ENCODE data around the gene DSCAML1.

The DSCAML1 gene

GRCh38 chr11:117796872-117797529 is at the start of gene DSCAML1:
Gene DSCAML1, minus strand, starts transcription at chr11:117797216. Its CDS starts 137 bp downstream, at chr11:117797079.
- peak; percentile 67 for DNase-seq

GRCh38 chr11:117843666-117844484 is 46.9 kb upstream of the DSCAML1 start:
- peak; percentile 75 for DNase-seq

GRCh38 chr11:117842131-117842941 is 45.3 kb upstream of the DSCAML1 start:
- DNase-seq, result no peak

- DNase-seq, result no peak
Measured at GRCh38 chr11:117841551-117842031, 44.6 kb upstream of the DSCAML1 start.

- DNase-seq, result no peak
Measured at GRCh38 chr11:117840881-117841550, 44.0 kb upstream of the DSCAML1 start.

GRCh38 chr11:117839936-117840813 is 43.2 kb upstream of the DSCAML1 start:
- no peak for DNase-seq

- no peak for DNase-seq
Measured at GRCh38 chr11:117839380-117839881, 42.4 kb upstream of the DSCAML1 start.

GRCh38 chr11:117838901-117839300 is 41.9 kb upstream of the DSCAML1 start:
- no peak for DNase-seq

- no peak for DNase-seq
Measured at GRCh38 chr11:117837791-117838190, 40.8 kb upstream of the DSCAML1 start.

- no peak for DNase-seq
Measured at GRCh38 chr11:117837070-117837776, 40.2 kb upstream of the DSCAML1 start.

- no peak for DNase-seq
Measured at GRCh38 chr11:117836077-117836960, 39.3 kb upstream of the DSCAML1 start.

- DNase-seq, result no peak
Measured at GRCh38 chr11:117835576-117835975, 38.6 kb upstream of the DSCAML1 start.

- no peak for DNase-seq
Measured at GRCh38 chr11:117834838-117835443, 37.9 kb upstream of the DSCAML1 start.

- peak; percentile 56 for DNase-seq
Measured at GRCh38 chr11:117834068-117834810, 37.2 kb upstream of the DSCAML1 start.

- peak; percentile 99 for DNase-seq
Measured at GRCh38 chr11:117833401-117833891, 36.4 kb upstream of the DSCAML1 start.

GRCh38 chr11:117832511-117832910 is 35.5 kb upstream of the DSCAML1 start:
- no peak for DNase-seq

GRCh38 chr11:117831661-117832415 is 34.8 kb upstream of the DSCAML1 start:
- DNase-seq, result no peak

All from NCI-H69 (cell line).